Activated CD8-positive, alpha-beta memory T cell treated with anti-CD3 and anti-CD28 coated beads for 24 hours (primary cell): ENCODE measurements around the gene TOMM34.

Experiments
- DNase-seq: peaks from one replicate; pipeline ENCODE4 v3.0.0-alpha.2; 2020

The TOMM34 gene

DNA sequence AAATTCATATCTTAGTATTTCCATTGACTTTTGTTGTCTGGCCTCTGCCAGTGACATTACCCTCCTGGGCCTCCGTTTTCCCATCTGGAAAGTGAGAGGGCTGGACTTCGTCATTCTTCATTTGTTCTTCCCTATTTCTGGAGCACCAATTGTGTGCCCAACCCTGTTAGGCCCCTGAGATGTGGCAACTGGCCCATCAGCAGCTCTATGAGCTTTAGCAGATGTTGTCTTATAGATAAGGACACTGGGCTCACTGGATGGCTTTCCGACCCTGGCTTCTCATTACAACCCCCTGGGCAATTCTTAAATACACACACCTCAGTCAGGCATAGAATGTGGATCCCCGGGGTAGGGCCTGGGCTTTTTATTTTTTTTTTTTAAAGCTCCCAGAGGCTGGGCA, 35.7 kb downstream of the TOMM34 start:
- DNase-seq = peak; percentile 9

- DNase-seq = peak; percentile 38
These were observed 38.8 kb downstream of the TOMM34 start for GRCh38 chr20:44921447-44921846.

GRCh38 chr20:44918761-44919160, 41.4 kb downstream of the TOMM34 start:
- peak; percentile 52 for DNase-seq

GRCh38 chr20:44918342-44918741, 41.9 kb downstream of the TOMM34 start:
- peak; percentile 26 for DNase-seq

GRCh38 chr20:44917399-44917798, 42.8 kb downstream of the TOMM34 start:
- peak; percentile 28 for DNase-seq

- DNase-seq = peak; percentile 30
These were observed 43.6 kb downstream of the TOMM34 start for GRCh38 chr20:44916586-44916985.

DNA sequence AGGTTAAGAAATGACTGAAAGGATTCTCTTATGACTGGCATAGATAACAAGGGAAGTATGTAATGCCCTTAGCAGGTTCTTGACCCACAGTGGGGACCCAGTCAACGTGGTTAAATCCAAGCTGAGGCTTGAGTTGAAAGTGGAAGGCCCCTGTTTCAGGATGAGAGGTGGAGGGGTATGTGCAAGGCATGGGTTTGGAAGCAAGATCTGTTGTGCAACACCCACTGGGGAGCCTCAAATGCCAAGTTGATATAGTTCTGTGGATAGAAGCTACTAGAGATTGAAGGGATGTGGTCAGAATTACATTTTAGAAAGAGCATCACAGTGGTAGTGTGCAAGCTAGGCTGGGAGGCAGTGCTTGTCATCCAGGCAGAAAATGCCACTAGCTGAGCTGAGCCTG, 45.3 kb downstream of the TOMM34 start:
- DNase-seq = no peak

GRCh38 chr20:44912189-44912588, 48.0 kb downstream of the TOMM34 start:
- DNase-seq = no peak

DNA sequence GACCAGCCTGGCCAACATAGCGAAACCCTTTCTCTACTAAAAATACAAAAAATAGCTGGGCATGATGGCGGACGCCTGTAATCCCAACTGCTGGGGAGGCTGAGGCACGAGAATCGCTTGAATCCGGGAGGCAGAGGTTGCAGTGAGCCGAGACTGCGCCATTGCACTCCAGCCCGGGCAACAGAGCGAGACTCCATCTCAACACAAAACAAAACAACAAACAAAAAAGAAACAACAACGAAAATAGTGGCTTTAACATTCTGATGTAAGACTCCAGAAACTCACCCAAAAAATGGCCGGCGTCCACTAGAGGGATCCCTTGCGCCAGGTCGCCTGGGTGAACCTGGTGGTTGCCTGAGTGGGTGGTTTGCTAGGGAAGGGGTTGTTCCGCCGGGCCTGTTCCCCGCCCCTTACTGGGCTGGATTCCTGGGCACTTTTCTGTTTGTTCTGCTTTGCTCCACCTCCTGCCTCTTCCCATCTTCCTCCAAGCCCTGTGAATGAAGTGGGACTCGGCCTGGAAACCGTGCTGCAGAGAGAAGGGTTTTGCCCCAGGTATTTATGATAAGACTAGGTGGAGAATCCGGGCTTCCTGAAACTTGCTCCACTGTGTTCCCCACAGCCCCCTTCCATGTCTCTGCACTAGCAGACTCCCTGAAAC, 48.8 kb downstream of the TOMM34 start:
- DNase-seq = peak; percentile 71

DNA sequence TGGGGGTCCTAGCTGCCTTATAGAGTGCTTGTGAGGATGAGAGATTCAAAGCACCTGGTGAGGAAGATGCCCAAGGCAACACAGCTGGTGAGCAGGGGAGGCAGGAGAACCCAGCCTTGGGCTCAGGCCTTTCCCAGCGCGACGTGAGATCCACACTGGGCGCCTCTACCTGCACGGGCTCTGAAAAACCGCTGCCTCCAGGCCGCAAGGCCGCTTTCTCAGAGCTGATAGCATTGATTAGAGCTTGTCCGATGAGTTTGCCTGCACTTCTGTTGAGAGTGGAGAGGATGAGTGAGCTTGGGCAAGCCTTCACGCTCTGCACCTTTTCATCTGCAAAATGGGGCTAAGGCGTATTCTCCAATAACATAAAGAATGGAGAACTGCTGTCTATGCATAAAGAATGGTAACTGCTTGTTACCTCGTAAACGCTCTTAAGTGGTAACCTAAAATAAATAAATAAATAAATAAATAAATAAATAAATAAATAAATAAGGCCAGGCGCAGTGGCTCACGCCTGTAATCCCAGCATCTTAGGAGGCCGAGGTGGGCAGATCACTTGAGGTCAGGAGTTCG, 49.4 kb downstream of the TOMM34 start:
- no peak for DNase-seq

GRCh38 chr20:44909872-44910689, 50.1 kb downstream of the TOMM34 start, which contains the start of gene PABPC1L:
TSS of gene PABPC1L (plus strand) at chr20:44910060. CDS start at chr20:44910144, 84 bp downstream.
- peak; percentile 89 for DNase-seq

DNA sequence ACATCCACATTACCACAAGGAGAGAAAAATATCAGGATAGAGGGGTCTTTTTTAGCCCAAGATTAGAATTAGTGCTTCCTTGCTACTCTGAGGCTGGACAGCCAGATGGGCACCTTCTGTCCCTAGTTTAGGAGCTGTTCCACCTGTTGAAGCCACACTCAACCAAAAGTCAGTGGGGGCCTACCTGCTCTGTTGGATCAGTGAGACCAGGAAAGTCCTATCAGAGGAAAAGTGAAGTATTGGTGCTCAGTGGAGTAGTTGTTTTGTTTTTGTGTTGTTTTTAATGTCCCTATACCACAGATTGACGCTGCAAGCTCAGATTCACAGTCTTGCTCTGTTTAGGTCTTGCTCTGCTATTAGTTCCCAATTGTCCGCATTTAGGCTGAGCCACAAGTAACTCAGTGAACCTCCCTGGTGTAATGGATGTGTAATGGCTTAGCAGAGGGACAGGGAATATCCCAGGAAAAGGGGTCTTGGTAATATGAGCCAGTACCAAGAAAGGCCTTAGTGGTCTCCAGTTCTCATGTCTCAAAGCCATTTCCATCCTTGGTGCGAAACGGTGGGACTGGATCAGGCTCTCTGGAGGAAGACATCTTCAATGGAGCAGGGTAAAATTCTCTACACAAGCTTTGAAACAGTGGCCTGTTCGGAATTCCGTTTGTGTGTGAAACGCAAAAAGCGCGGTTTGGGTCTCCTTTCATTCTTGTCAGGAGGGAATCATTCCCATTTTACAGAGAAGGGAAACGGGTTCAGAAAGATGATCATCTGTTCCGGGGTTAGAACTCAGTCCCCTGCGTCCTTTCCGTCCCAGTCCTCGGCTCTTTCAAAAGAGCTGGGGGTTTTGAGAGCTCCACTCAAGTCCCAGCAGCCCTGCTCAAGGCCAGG, 51.0 kb downstream of the TOMM34 start:
- no peak for DNase-seq

DNA sequence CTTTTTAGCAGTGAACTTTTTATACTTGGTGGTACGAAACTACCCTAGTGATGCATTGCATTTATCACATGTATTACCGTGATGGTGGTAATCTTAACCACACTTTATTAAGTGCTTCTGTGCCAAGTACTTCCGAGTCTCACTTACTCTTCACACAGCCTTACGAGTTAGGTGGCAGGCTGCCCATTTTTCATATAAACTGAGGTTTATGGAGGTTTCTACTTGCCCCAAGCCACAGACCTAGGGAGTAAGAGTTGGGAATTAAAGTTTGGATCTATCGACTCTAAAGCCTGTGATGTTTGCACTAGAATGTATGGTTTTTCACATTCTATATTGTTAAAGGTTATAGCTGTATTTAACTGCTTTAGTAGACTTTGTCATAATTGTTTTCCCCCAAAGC, 55.8 kb downstream of the TOMM34 start:
- DNase-seq = no peak

GRCh38 chr20:44901974-44902373, 58.2 kb downstream of the TOMM34 start:
- DNase-seq = no peak

DNA sequence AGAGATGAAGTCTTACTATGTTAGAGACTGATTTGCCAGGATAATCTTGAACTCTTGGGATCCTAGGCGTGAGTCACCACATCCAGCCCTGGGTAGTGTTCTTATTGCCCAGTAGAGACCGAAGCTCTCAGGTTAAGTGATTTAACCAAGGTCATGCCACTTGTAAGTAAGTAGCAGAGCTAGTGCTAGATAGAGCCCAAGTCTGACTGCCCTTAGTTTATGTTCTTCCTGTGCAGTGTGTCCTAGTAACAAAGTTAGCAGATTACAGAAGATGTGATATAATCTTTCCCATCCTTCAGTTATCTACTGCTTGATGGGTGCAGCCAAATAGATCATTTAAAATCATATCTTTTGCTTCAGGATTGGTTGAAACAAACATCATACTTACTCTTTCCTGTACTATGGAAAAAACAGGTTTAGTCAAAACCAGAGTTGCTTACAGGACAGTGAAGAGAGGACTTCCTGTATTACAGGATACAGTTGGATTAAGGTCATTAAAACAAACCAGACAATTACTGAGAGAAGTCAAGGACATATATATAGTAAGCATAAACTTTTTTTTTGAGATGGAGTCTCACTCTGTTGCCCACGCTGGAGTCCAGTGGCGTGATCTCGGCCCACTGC, 59.9 kb downstream of the TOMM34 start:
- DNase-seq = no peak

- no peak for DNase-seq
These were observed 63.1 kb downstream of the TOMM34 start for GRCh38 chr20:44897133-44897532.

- DNase-seq = no peak
These were observed 63.6 kb downstream of the TOMM34 start for GRCh38 chr20:44896583-44896982.

GRCh38 chr20:44894959-44895358, 65.2 kb downstream of the TOMM34 start:
- no peak for DNase-seq
